ENCODE results near the gene PCP4L1.
"Not testable (repeated sequence)": the region's sequence is repeated elsewhere in the genome, so short reads cannot be mapped to it uniquely, and the experiment has no call there.

PCP4L1 gene

GRCh38 chr1:161274874-161275273, 16.3 kb downstream of the PCP4L1 start:
- DNase-seq = no peak

- DNase-seq = no peak
These were observed 24.4 kb downstream of the PCP4L1 start for GRCh38 chr1:161282991-161283390.

- no peak for DNase-seq
These were observed 26.6 kb downstream of the PCP4L1 start for GRCh38 chr1:161285113-161285512.

- no peak for DNase-seq
These were observed 27.0 kb downstream of the PCP4L1 start for GRCh38 chr1:161285521-161285920.

GRCh38 chr1:161287482-161288054, 29.0 kb downstream of the PCP4L1 start:
- DNase-seq = no peak

GRCh38 chr1:161290779-161291178, 32.2 kb downstream of the PCP4L1 start:
- no peak for DNase-seq

GRCh38 chr1:161297415-161297814, 38.9 kb downstream of the PCP4L1 start:
- DNase-seq = no peak

- DNase-seq = peak; percentile 75
These were observed 39.6 kb downstream of the PCP4L1 start for GRCh38 chr1:161298116-161298515.

GRCh38 chr1:161299347-161299746, 40.8 kb downstream of the PCP4L1 start:
- DNase-seq = no peak

GRCh38 chr1:161300478-161300877, 41.9 kb downstream of the PCP4L1 start:
- no peak for DNase-seq

- no peak for DNase-seq
These were observed 46.7 kb downstream of the PCP4L1 start for GRCh38 chr1:161304927-161305866.

- DNase-seq = peak; percentile 92
These were observed 47.4 kb downstream of the PCP4L1 start for GRCh38 chr1:161305867-161306519.

GRCh38 chr1:161307230-161307768, 48.8 kb downstream of the PCP4L1 start:
- peak; percentile 45 for DNase-seq

GRCh38 chr1:161307892-161308638, 49.5 kb downstream of the PCP4L1 start:
- no peak for DNase-seq

- no peak for DNase-seq
These were observed 51.3 kb downstream of the PCP4L1 start, which contains the start of gene MPZ for GRCh38 chr1:161309868-161310267. Gene MPZ (minus strand): TSS chr1:161309968. CDS start chr1:161309905, 63 bp downstream.

- no peak for DNase-seq
These were observed 53.1 kb downstream of the PCP4L1 start for GRCh38 chr1:161311595-161312181.

GRCh38 chr1:161313554-161314200, 55.1 kb downstream of the PCP4L1 start:
- DNase-seq = no peak

GRCh38 chr1:161314201-161314981, 55.8 kb downstream of the PCP4L1 start, which contains the start of gene SDHC:
Gene SDHC (plus strand): TSS chr1:161314381. CDS start chr1:161314406, 25 bp downstream.
- peak; percentile 87 for DNase-seq

- not testable (repeated sequence) for DNase-seq
These were observed 57.5 kb downstream of the PCP4L1 start for GRCh38 chr1:161315841-161316674.

- no peak for DNase-seq
These were observed 65.5 kb downstream of the PCP4L1 start for GRCh38 chr1:161324020-161324419.
